ENCODE results near the gene DDX23. TPM values are rescaled to one million over a fixed set of nuclear protein-coding genes. Genes with fewer than 3 reads are reported as not detected.

Gene DDX23
- total RNA-seq, 1 experiment from 2014 or later, result 151 TPM

- Histone ChIP-seq H3K27me3 (replicated peaks; ENCODE audit: control insufficient read depth, insufficient read depth, low read length) (no peaks in the 10 kb centered on the region), H3K4me3 (ENCODE audit: low read depth, low read length) (no peak overlapping the region), H3K36me3 (ENCODE audit: control insufficient read depth, insufficient read depth, low read length) (no peaks in the 10 kb centered on the region), H3K4me1 (peaks cover 25% of the 10 kb centered on the region), H3K9me3 (no peaks in the 10 kb centered on the region)
- Mint-ChIP-seq H3K9me3 (ENCODE audit: unreplicated experiment) (no peaks in the 10 kb centered on the region), H3K27ac (ENCODE audit: unreplicated experiment) (no peak overlapping the region), H3K4me3 (ENCODE audit: unreplicated experiment) (no peak overlapping the region), H3K27me3 (ENCODE audit: insufficient read depth, unreplicated experiment) (no peaks in the 10 kb centered on the region), H3K4me1 (ENCODE audit: low read depth, unreplicated experiment) (peaks cover 9% of the 10 kb centered on the region), H3K36me3 (ENCODE audit: insufficient read depth, unreplicated experiment) (peaks cover 6% of the 10 kb centered on the region)
- intact Hi-C loops (cut with micrococcal nuclease; ENCODE audit: unreplicated experiment), result loop anchor here (1.0 to 2.0 kb wide), 2 partner anchors 39 to 254 kb away; no protein-coding TSS in a partner anchor
- DNase-seq, result no peak
- POLR2A ChIA-PET, result no interaction called here
- CTCF ChIA-PET, result interaction anchor here (0.5 to 4.3 kb wide), 4 partner anchors 18 to 466 kb away, joined by 3 to 148 read pairs (median 10); no protein-coding TSS in a partner anchor
- no peak for TF ChIP-seq CTCF (IDR thresholded peaks at IDR 0.05; ENCODE audit: insufficient read depth in 1 of 2, low read depth in 1 of 2, low read length in 1 of 2, severe bottlenecking in 1 of 2, unreplicated experiment in 1 of 2)
- BruUV-seq (replicated peaks), result no TSS peak
Observed at GRCh38 chr12:48796976-48797375, 55.0 kb downstream of the DDX23 start.

- no peaks in the 10 kb centered on the region for H3K9me3 ChIP-seq
- peak; percentile 85 to 86 for DNase-seq
- POLR2A ChIA-PET, result interaction anchor here (0.6 to 1.2 kb wide), 5 partner anchors 11 to 56 kb away, joined by 3 to 13 read pairs (median 6); partner anchors contain the start of gene DDX23
- H3K36me3 ChIP-seq (ENCODE audit: control insufficient read depth, insufficient read depth, low read length), result no peaks in the 10 kb centered on the region
- no TSS peak for BruUV-seq (replicated peaks)
- TF ChIP-seq CTCF (IDR thresholded peaks at IDR 0.05; ENCODE audit: insufficient read depth in 1 of 2, low read depth in 1 of 2, low read length in 1 of 2, severe bottlenecking in 1 of 2, unreplicated experiment in 1 of 2), result peak; percentile 97 to 98
- H3K36me3 Mint-ChIP-seq (ENCODE audit: insufficient read depth, unreplicated experiment), result peaks cover 4% of the 10 kb centered on the region
- CTCF ChIA-PET, result interaction anchor here (0.5 to 4.3 kb wide), 12 partner anchors 19 to 559 kb away, joined by 3 to 148 read pairs (median 4); partner anchors contain the start of gene KANSL2
- no peaks in the 10 kb centered on the region for H3K27me3 Mint-ChIP-seq (ENCODE audit: insufficient read depth, unreplicated experiment)
- peak overlapping the region; percentile 34 for H3K27ac Mint-ChIP-seq (ENCODE audit: unreplicated experiment)
- peaks cover 25% of the 10 kb centered on the region for H3K4me1 ChIP-seq
- no peaks in the 10 kb centered on the region for H3K9me3 Mint-ChIP-seq (ENCODE audit: unreplicated experiment)
- H3K4me3 ChIP-seq (ENCODE audit: low read depth, low read length), result no peak overlapping the region
- peak overlapping the region; percentile 49 for H3K4me3 Mint-ChIP-seq (ENCODE audit: unreplicated experiment)
- intact Hi-C loops (cut with micrococcal nuclease; ENCODE audit: unreplicated experiment), result loop anchor here (1.0 to 2.0 kb wide), 5 partner anchors 23 to 253 kb away; partner anchors contain the start of gene CCNT1
- H3K4me1 Mint-ChIP-seq (ENCODE audit: low read depth, unreplicated experiment), result peaks cover 9% of the 10 kb centered on the region
- no peaks in the 10 kb centered on the region for H3K27me3 ChIP-seq (replicated peaks; ENCODE audit: control insufficient read depth, insufficient read depth, low read length)
Observed at GRCh38 chr12:48795550-48796455, 56.2 kb downstream of the DDX23 start.

- intact Hi-C loops (cut with micrococcal nuclease; ENCODE audit: unreplicated experiment), result loop anchor here (1.0 to 2.0 kb wide), 3 partner anchors 22 to 79 kb away; partner anchors contain the start of gene CCNT1
- Mint-ChIP-seq H3K36me3 (ENCODE audit: insufficient read depth, unreplicated experiment) (peaks cover 5% of the 10 kb centered on the region), H3K9me3 (ENCODE audit: unreplicated experiment) (no peaks in the 10 kb centered on the region), H3K27ac (ENCODE audit: unreplicated experiment) (peak overlapping the region; percentile 34), H3K27me3 (ENCODE audit: insufficient read depth, unreplicated experiment) (no peaks in the 10 kb centered on the region), H3K4me3 (ENCODE audit: unreplicated experiment) (peak overlapping the region; percentile 9), H3K4me1 (ENCODE audit: low read depth, unreplicated experiment) (peaks cover 9% of the 10 kb centered on the region)
- no peak for TF ChIP-seq CTCF (IDR thresholded peaks at IDR 0.05; ENCODE audit: insufficient read depth in 1 of 2, low read depth in 1 of 2, low read length in 1 of 2, severe bottlenecking in 1 of 2, unreplicated experiment in 1 of 2)
- no TSS peak for BruUV-seq (replicated peaks)
- CTCF ChIA-PET, result interaction anchor here (0.6 to 4.3 kb wide), 9 partner anchors 20 to 251 kb away, joined by 3 to 148 read pairs (median 4); partner anchors contain the start of gene KANSL2
- Histone ChIP-seq H3K27me3 (replicated peaks; ENCODE audit: control insufficient read depth, insufficient read depth, low read length) (no peaks in the 10 kb centered on the region), H3K4me1 (peaks cover 30% of the 10 kb centered on the region), H3K9me3 (no peaks in the 10 kb centered on the region), H3K4me3 (ENCODE audit: low read depth, low read length) (no peak overlapping the region), H3K36me3 (ENCODE audit: control insufficient read depth, insufficient read depth, low read length) (no peaks in the 10 kb centered on the region)
- POLR2A ChIA-PET, result interaction anchor here (0.6 to 1.2 kb wide), 5 partner anchors 10 to 113 kb away, joined by 3 to 13 read pairs (median 6); partner anchors contain the start of gene DDX23
- DNase-seq, result peak; percentile 65 to 71
Observed at GRCh38 chr12:48794870-48795269, 57.1 kb downstream of the DDX23 start.
